Activated CD4-positive, alpha-beta T cell treated with anti-CD3 and anti-CD28 coated beads, Interleukin-2, amount 10 ng/mL, durations not matched to agents 7 days and 5 days (primary cell): ENCODE measurements around the gene FA2H. TPM values are rescaled to one million over a fixed set of nuclear protein-coding genes. Genes with fewer than 3 reads are reported as not detected.

ENCODE experiments used
- CTCF ChIA-PET: fragments of 350-600 bp; sonication (Branson Sonifier 250); formaldehyde crosslinking; loops from one replicate; lab custom pipeline; 2021; ENCODE audit warnings: antibody characterized with exemption; lab: Charles Lee
- POLR2A ChIA-PET: fragments of 350-600 bp; sonication (Branson Sonifier 250); formaldehyde crosslinking; loops from one replicate; lab custom pipeline; 2021; ENCODE audit warnings: antibody characterized with exemption; lab: Charles Lee
- DNase-seq: peaks from one replicate; pipeline ENCODE4 v3.0.0-alpha.2; 2020
- H3K27ac Mint-ChIP-seq: one replicate; pipeline ENCODE4 v1.8.0; 2021; ENCODE audit warnings: mild to moderate bottlenecking, moderate library complexity, mixed read lengths
- H3K27me3 Mint-ChIP-seq: one replicate; pipeline ENCODE4 v1.8.0; 2021; ENCODE audit warnings: mixed read lengths
- H3K36me3 Mint-ChIP-seq: one replicate; pipeline ENCODE4 v1.8.0; 2021; ENCODE audit warnings: low read depth, mixed read lengths
- H3K4me1 Mint-ChIP-seq: one replicate; pipeline ENCODE4 v1.8.0; 2021; ENCODE audit warnings: mixed read lengths
- H3K4me3 Mint-ChIP-seq: one replicate; pipeline ENCODE4 v1.8.0; 2021; ENCODE audit warnings: mild to moderate bottlenecking, moderate library complexity, mixed read lengths
- H3K9me3 Mint-ChIP-seq: one replicate; pipeline ENCODE4 v1.8.0; 2021; ENCODE audit warnings: mixed read lengths
- total RNA-seq, 2 experiments: library from RNA; stranded (reverse); gene quantifications; one replicate each; pipeline ENCODE4 v1.2.3, GENCODE V29; 2021

FA2H gene
- total RNA-seq, 2 experiments from 2014 or later, result 0.21 TPM; not detected in 1

DNA sequence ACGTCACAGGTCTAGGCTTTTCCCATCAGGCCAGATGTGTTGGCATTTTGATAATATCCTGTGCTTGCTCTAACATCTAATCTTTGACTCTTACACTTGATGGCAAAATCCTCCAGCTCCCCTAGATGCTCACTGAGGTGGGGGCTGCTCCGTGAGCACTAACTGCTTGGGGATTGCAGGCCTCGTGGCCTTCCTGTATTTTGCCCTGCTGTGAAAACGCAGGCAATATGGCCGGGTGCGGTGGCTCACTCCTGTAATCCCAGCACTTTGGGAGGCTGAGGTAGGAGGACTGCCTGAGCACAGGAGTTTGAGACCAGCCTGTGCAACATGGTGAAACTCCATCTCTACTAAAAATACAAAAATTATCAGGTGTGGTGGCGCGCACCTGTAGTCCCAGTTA is 64.2 kb downstream of the FA2H start:
- DNase-seq, result no peak
- no peak overlapping the region for H3K27ac Mint-ChIP-seq
- ChIA-PET CTCF (interaction anchor here (0.6 to 2.2 kb wide), 8 partner anchors 9 to 401 kb away, joined by 3 to 7 read pairs (median 4); no protein-coding TSS in a partner anchor), POLR2A (no interaction called here)
- no peak overlapping the region for H3K4me3 Mint-ChIP-seq
- no peaks in the 10 kb centered on the region for H3K27me3 Mint-ChIP-seq
- peaks cover 4% of the 10 kb centered on the region for H3K4me1 Mint-ChIP-seq
- H3K9me3 Mint-ChIP-seq, result no peaks in the 10 kb centered on the region
- H3K36me3 Mint-ChIP-seq, result no peaks in the 10 kb centered on the region

DNA sequence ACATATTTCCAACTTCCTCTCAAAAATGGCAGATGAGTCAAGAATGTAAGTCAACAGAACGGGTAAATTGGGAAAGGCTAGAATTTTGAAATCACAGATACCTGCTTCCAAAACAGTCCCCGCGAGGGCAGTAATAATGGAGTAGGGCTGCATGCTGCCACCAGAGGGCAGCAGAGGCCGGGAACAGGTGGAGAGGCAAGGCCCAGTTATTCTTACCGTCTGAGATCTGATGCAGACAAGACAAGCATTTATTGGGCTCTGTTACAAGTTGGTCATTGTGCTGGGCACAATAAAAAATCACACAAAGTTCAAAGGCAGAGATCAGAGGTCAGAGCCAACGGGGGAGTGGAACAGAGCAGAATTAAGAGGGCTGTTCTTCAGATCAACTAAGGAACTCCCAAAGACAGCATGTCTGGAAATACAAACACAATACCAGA is 65.2 kb downstream of the FA2H start:
- H3K36me3 Mint-ChIP-seq, result no peaks in the 10 kb centered on the region
- H3K27me3 Mint-ChIP-seq, result no peaks in the 10 kb centered on the region
- H3K9me3 Mint-ChIP-seq, result no peaks in the 10 kb centered on the region
- H3K4me1 Mint-ChIP-seq, result peaks cover 9% of the 10 kb centered on the region
- CTCF ChIA-PET, result interaction anchor here (0.8 to 1.0 kb wide), 5 partner anchors 8 to 402 kb away, joined by 3 to 6 read pairs (median 4); no protein-coding TSS in a partner anchor
- H3K4me3 Mint-ChIP-seq, result no peak overlapping the region
- POLR2A ChIA-PET, result no interaction called here
- peak; percentile 85 for DNase-seq
- no peak overlapping the region for H3K27ac Mint-ChIP-seq

DNA sequence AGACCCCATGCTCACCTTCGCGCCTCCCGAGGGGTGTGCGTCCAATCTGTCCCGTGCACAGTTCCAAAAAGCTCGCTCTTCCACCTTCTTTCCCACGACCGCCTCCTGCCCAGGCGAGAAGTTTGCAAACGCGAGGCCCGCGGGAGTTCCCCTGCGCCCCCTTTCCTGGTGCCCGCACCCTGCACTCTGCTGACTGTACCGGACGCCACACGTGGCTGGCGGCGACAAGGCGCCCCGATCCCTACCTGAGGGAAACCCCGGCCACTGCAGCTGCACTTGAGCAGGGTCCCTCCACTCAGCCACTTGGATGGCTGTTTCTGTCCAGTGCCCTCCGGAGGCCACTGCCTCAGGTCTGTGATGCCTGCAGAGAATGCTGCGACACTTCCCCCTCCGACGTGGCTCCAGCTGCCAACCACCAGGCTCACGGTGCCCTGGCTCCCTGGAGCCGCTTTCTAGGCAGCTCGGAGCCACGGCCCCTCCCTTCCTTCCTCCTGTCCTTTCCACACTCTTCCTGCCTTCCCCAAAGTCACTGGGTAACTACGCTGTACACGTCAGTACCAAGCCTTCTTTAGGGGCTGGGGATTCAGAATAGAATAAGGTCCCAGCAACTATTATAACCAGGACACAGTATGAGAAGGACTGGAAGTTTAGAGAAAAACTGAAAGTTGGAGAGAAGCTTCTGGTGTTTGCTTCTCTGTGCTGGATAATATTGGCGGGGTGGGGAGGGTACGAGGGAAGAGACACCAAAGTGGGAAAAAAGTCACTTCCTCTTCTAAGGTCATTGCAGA is 74.0 kb downstream of the FA2H start, which contains the start of gene MLKL:
TSS of gene MLKL (minus strand) at position 425 of the 788 bp plus-strand sequence. CDS start 5,105 bp downstream, outside the sequence.
- ChIA-PET CTCF (interaction anchor here (0.6 to 2.5 kb wide), 9 partner anchors 12 to 318 kb away, joined by 3 to 12 read pairs (median 3); partner anchors contain the start of gene RFWD3), POLR2A (interaction anchor here (0.5 to 2.0 kb wide), 3 partner anchors 17 to 519 kb away, joined by 3 to 9 read pairs (median 3); partner anchors contain the start of gene RFWD3)
- Mint-ChIP-seq H3K27me3 (no peaks in the 10 kb centered on the region), H3K27ac (peak within 1 kb of the TSS; percentile 99), H3K36me3 (peaks cover 21% of the 10 kb centered on the region), H3K4me3 (peak within 1 kb of the TSS; percentile 99), H3K4me1 (peaks cover 58% of the 10 kb centered on the region), H3K9me3 (no peaks in the 10 kb centered on the region)
- DNase-seq, result peak; percentile 56

DNA sequence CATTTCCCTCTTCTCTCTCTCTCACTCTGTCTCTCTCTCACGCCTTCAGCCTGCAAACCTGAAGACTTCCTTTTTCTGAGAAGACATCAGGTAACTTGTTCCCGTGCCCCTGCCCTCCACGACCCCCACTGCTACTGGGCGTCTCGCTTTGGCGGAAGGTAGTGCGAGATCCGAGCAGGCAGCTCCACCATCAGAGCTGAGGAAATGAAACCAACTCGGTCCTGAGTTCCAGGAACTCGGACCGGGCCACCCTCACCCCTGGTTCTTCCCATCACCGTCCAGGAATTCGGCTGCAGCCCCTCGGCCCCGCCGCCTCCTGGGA is 74.5 kb downstream of the FA2H start:
- Mint-ChIP-seq H3K4me1 (peaks cover 61% of the 10 kb centered on the region), H3K4me3 (peak overlapping the region; percentile 99), H3K9me3 (no peaks in the 10 kb centered on the region), H3K27me3 (no peaks in the 10 kb centered on the region), H3K36me3 (peaks cover 26% of the 10 kb centered on the region), H3K27ac (peak overlapping the region; percentile 99)
- peak; percentile 41 for DNase-seq
- ChIA-PET CTCF (interaction anchor here (0.6 to 2.5 kb wide), 4 partner anchors 27 to 499 kb away, joined by 3 to 7 read pairs (median 4); no protein-coding TSS in a partner anchor), POLR2A (interaction anchor here (1.0 to 2.0 kb wide), 2 partner anchors 33 to 285 kb away, joined by 3 to 9 read pairs; partner anchors contain the start of genes RFWD3 and WDR59)

DNA sequence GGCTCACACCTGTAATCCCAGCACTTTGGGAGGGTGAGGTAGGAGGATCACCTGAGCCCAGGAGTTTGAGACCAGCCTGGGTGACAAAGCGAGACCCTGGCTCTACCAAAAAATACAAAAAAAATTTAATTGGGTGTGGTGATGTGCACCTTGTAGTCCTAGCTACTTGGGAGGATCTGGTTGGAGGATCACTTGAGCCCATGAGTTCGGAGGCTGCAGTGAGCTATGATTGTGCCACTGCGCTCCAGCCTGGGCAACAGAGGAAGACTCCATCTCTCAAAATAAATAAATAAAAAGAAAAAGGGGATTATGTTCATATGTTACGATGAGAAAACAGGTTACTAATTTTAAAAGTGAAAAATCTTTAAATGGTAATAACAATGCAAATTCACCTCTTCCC is 75.0 kb downstream of the FA2H start:
- POLR2A ChIA-PET, result interaction anchor here (1.0 to 2.0 kb wide), 2 partner anchors 33 to 285 kb away, joined by 3 to 9 read pairs; partner anchors contain the start of genes RFWD3 and WDR59
- Mint-ChIP-seq H3K27ac (peak overlapping the region; percentile 99), H3K27me3 (no peaks in the 10 kb centered on the region), H3K4me3 (peak overlapping the region; percentile 99), H3K9me3 (no peaks in the 10 kb centered on the region), H3K4me1 (peaks cover 59% of the 10 kb centered on the region), H3K36me3 (peaks cover 27% of the 10 kb centered on the region)
- CTCF ChIA-PET, result interaction anchor here (0.6 to 2.5 kb wide), 4 partner anchors 32 to 499 kb away, joined by 3 to 5 read pairs (median 3); partner anchors contain the start of gene WDR59
- DNase-seq, result no peak

DNA sequence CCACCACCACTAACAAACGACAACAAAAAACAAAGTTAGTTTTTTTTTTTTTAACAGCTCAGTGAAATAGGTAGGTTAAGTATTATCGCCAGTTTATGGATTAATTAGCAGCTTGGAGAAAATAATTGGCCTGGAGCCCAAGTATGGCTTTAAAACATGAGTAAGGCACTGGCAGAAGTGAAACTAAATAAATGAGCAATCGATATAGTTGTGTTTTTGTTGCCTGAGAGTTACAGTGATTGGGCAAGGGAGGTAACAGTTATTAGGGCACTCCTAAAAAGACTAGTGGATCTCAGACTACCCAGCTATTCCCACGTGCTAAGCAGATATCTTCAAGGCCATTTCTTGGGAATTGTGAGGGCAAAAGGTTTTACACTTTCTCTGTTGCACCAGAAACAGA is 76.4 kb downstream of the FA2H start:
- peaks cover 34% of the 10 kb centered on the region for H3K36me3 Mint-ChIP-seq
- peak overlapping the region; percentile 99 for H3K27ac Mint-ChIP-seq
- no peaks in the 10 kb centered on the region for H3K27me3 Mint-ChIP-seq
- peaks cover 61% of the 10 kb centered on the region for H3K4me1 Mint-ChIP-seq
- CTCF ChIA-PET, result no interaction called here
- peak overlapping the region; percentile 99 for H3K4me3 Mint-ChIP-seq
- H3K9me3 Mint-ChIP-seq, result no peaks in the 10 kb centered on the region
- POLR2A ChIA-PET, result no interaction called here
- DNase-seq, result no peak

DNA sequence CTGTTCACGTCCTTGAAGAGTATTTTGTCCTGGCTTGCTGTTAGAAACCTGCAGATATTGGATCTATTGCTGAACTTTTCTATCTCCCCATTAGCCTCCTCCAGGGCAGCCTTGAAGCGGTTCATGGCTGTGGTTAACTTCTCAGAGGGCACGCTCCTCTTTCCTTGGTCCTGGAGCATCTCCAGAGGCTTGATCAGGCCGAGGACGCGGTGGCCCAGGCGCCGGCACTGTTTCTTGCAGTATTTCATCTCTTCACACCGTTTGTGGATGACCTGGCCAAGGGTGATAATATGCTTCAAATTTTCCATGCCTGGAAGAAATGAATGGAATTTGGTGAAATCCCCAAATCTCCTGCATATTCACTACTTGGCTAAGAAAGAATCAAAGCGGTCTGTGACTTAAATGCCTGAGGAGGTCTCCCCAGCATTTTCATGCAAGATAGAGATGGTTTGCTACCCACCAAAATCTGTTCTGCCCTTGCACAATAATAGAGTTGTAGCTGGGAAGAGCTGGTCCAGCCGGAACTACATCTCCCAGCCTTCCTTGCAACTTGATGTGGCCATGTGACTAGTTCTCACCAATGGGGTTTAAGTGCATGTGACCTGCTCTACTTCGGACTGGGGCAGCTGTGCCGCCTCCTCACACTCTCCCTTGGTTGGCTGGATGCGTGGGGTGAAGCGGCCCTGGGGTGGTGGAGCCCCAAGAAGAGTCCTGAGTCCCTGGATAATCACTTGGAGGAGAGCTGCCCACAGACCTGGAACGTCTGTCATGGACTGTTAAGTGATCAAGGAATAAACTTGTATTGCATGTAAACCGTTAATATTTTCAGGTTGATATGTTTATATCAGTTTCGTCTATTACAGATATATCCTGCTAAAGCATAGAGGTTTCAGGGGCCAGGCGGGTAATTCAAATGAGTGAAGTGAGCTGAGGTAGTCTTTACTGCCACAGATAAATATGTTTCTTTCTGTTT is 78.9 kb downstream of the FA2H start:
- H3K27ac Mint-ChIP-seq, result peak overlapping the region; percentile 79
- peaks cover 57% of the 10 kb centered on the region for H3K36me3 Mint-ChIP-seq
- peak; percentile 81 for DNase-seq
- CTCF ChIA-PET, result interaction anchor here (0.6 to 2.3 kb wide), 7 partner anchors 11 to 399 kb away, joined by 3 to 9 read pairs (median 4); partner anchors contain the start of gene RFWD3
- H3K27me3 Mint-ChIP-seq, result no peaks in the 10 kb centered on the region
- H3K4me3 Mint-ChIP-seq, result peak overlapping the region; percentile 75
- POLR2A ChIA-PET, result interaction anchor here (0.5 to 0.6 kb wide), 2 partner anchors 29 to 70 kb away, joined by 3 read pairs; partner anchors contain the start of gene RFWD3
- H3K9me3 Mint-ChIP-seq, result no peaks in the 10 kb centered on the region
- H3K4me1 Mint-ChIP-seq, result peaks cover 52% of the 10 kb centered on the region

DNA sequence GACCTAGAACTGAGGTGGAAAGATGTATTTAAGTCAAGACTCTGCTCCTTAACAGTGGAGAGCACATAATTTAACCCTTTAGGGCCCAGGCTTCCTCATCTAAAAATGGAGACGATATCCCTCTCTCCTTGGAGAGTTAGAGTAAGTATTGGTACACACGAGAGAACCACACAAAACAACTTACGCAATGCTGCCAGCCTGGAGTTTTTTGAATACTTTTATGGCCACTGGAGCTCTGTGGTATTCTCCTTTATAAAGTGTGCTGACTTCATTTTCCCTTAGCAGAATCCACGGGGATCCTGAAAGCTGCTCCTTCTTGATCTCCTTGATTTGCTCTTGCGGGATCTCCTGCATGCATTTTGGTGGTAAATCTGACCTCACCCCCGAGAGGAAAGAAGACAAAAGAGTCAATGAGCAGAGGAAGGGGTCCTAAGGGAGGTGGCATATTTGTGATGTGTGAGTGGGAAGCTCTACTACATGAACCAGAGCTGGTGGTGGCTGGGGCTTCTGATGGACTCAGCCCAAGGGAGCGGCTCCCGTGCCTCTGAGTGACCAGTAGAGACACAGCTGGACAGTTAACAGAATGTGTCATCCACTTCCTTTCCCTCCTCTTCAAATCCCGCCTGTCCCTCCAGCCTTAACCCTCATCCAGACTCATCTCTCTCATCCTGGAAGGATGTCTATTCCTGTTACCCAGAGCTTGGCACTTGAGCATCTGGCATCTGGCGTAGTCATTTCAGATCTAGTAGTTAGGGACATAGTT is 83.3 kb downstream of the FA2H start:
- no peaks in the 10 kb centered on the region for H3K9me3 Mint-ChIP-seq
- peaks cover 70% of the 10 kb centered on the region for H3K36me3 Mint-ChIP-seq
- no peaks in the 10 kb centered on the region for H3K27me3 Mint-ChIP-seq
- peaks cover 23% of the 10 kb centered on the region for H3K4me1 Mint-ChIP-seq
- no peak for DNase-seq
- no peak overlapping the region for H3K4me3 Mint-ChIP-seq
- ChIA-PET CTCF (interaction anchor here (0.6 to 1.3 kb wide), 4 partner anchors 12 to 369 kb away, joined by 3 to 5 read pairs (median 4); partner anchors contain the start of gene RFWD3), POLR2A (no interaction called here)
- H3K27ac Mint-ChIP-seq, result no peak overlapping the region

DNA sequence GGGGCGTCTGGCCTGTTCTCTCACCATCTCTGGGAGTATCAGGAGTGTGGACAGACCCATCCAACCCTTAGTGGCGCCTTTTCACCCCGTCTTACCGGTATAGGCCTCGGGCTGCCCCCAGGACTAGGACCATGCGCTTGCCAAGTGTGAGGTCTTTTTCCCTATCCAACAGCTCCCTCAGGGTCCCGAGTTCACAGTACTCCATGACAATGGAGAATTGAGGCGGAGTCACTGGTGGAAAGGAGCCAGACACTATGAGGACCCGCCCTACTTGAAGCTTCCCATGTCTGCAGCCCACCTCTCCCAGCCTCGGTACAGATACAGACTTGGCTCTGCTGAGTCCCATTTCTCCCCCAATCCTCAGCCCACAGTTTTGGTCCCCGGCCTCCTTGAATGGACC is 92.1 kb downstream of the FA2H start:
- H3K27ac Mint-ChIP-seq, result no peak overlapping the region
- no peaks in the 10 kb centered on the region for H3K9me3 Mint-ChIP-seq
- no peak for DNase-seq
- H3K4me3 Mint-ChIP-seq, result no peak overlapping the region
- POLR2A ChIA-PET, result no interaction called here
- H3K36me3 Mint-ChIP-seq, result peaks cover 44% of the 10 kb centered on the region
- CTCF ChIA-PET, result interaction anchor here (0.6 kb wide), 1 partner anchor 761 kb away, joined by 3 read pairs; no protein-coding TSS in a partner anchor
- H3K27me3 Mint-ChIP-seq, result no peaks in the 10 kb centered on the region
- H3K4me1 Mint-ChIP-seq, result no peaks in the 10 kb centered on the region

DNA sequence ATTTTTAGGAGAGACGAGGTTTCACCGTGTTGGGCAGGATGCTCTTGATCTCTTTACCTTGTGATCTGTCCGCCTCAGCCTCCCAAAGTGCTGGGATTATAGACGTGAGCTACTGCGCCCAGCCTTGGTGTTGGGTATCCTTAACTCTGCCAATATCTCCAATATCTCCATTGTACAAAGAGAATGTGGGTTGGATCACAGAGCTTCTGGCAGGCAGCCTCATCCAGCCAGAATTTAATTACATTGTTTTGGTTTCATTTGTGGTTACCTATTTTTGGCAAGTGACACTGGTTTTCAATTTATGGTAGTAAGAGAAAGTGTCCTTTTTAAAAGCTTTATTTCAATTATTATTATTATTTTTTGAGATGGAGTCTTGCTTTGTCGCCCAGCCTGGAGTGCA is 93.9 kb downstream of the FA2H start:
- Mint-ChIP-seq H3K27me3 (no peaks in the 10 kb centered on the region), H3K4me1 (no peaks in the 10 kb centered on the region), H3K4me3 (no peak overlapping the region)

DNA sequence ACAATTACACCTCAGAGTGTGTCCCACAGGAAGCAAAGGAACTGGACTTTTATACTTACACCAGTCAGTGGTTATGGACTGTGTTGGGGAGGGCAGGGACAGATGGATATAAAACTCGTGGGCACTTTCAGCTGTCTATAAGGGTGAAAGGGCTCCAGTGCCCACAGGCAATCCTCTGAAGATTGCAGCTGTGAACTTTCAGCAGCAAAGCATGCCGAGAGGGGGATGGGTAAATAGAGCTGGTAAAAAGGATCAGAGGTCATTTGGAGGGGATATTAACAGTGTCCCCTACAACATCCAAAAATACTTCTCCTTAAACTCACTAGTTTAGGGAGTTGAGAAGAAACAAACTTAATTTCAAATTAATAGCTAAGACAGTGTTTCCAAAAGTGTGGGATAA is 94.6 kb downstream of the FA2H start:
- peaks cover 40% of the 10 kb centered on the region for H3K36me3 Mint-ChIP-seq

More for the DNA sequence above, 93.9 kb downstream of the FA2H start:
- ChIA-PET CTCF (interaction anchor here (0.9 to 2.8 kb wide), 3 partner anchors 9 to 16 kb away, joined by 3 to 9 read pairs (median 3); partner anchors contain the start of gene RFWD3), POLR2A (no interaction called here)
- Mint-ChIP-seq H3K9me3 (no peaks in the 10 kb centered on the region), H3K36me3 (peaks cover 41% of the 10 kb centered on the region), H3K27ac (no peak overlapping the region)
- no peak for DNase-seq

More for the DNA sequence above, 94.6 kb downstream of the FA2H start:
- DNase-seq, result no peak
- POLR2A ChIA-PET, result no interaction called here
- Mint-ChIP-seq H3K27ac (peak overlapping the region; percentile 69), H3K9me3 (no peaks in the 10 kb centered on the region), H3K27me3 (no peaks in the 10 kb centered on the region), H3K4me3 (no peak overlapping the region), H3K4me1 (no peaks in the 10 kb centered on the region)
- CTCF ChIA-PET, result interaction anchor here (2.0 to 2.8 kb wide), 2 partner anchors 11 to 13 kb away, joined by 5 to 9 read pairs; partner anchors contain the start of gene RFWD3
